ENCODE results near the gene GDPD5.

DNA sequence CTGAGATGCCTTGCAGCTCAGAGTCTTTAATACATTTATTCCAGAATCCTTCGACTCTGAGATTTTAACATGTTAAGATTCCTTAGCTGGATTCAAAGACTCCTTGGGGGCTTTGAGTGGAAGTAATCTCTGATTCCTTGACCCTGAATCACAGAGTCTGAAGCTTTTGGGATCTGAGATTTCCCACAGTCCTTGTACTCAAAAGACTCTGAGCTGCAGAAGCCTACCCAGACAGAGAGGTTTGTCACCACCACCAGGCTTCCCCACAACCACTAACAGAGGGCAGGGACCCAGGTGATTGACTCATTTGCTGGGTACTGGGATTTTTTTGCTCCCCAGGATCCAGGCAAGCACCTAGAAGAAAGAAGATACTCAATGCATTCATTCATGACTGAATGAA is 34.9 kb upstream of the GDPD5 start:
- TF ChIP-seq ZFP30 (CRISPR knock-in tag; IDR thresholded peaks at IDR 0.05) (no peak), BACH2 (CRISPR knock-in tag; IDR thresholded peaks at IDR 0.05; ENCODE audit: borderline replicate concordance) (no peak), CSRNP3 (CRISPR knock-in tag; IDR thresholded peaks at IDR 0.05) (no peak), ESRRG (CRISPR knock-in tag; IDR thresholded peaks at IDR 0.05) (no peak), ARNTL (CRISPR knock-in tag; IDR thresholded peaks at IDR 0.05; ENCODE audit: borderline replicate concordance, low read depth) (no peak), TOX (CRISPR knock-in tag; IDR thresholded peaks at IDR 0.05; ENCODE audit: borderline replicate concordance) (no peak)
- TF ChIP-seq, protein P1, sequence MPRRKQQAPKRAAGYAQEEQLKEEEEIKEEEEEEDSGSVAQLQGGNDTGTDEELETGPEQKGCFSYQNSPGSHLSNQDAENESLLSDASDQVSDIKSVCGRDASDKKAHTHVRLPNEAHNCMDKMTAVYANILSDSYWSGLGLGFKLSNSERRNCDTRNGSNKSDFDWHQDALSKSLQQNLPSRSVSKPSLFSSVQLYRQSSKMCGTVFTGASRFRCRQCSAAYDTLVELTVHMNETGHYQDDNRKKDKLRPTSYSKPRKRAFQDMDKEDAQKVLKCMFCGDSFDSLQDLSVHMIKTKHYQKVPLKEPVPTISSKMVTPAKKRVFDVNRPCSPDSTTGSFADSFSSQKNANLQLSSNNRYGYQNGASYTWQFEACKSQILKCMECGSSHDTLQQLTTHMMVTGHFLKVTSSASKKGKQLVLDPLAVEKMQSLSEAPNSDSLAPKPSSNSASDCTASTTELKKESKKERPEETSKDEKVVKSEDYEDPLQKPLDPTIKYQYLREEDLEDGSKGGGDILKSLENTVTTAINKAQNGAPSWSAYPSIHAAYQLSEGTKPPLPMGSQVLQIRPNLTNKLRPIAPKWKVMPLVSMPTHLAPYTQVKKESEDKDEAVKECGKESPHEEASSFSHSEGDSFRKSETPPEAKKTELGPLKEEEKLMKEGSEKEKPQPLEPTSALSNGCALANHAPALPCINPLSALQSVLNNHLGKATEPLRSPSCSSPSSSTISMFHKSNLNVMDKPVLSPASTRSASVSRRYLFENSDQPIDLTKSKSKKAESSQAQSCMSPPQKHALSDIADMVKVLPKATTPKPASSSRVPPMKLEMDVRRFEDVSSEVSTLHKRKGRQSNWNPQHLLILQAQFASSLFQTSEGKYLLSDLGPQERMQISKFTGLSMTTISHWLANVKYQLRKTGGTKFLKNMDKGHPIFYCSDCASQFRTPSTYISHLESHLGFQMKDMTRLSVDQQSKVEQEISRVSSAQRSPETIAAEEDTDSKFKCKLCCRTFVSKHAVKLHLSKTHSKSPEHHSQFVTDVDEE (CRISPR knock-in tag; IDR thresholded peaks at IDR 0.05): no peak
